Measurements from ENCODE around the gene PDE4B. TPM values are rescaled to one million over a fixed set of nuclear protein-coding genes. Genes with fewer than 3 reads are reported as not detected.

PDE4B gene
- total RNA-seq, 1 donor from 2014 or later = 3.8 TPM

DNA sequence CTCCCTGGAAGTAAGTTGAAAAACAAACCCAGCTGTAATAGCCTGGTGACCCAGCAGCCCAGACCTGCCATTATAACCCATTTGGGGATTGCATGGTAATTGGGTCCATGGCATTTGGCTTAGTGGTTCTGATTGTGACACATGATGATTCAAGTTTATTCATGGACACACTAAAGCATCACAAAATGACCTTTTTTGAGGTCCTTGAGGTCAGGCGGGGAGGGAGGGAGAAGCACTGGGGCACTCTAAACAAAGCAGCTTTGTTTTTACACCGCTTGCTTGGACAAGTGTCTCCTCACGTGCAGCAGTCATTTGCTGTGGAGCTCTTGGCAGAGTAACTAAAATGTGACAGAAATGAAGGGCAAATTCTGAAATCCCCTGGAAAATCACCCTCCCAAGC, 500.2 kb downstream of the PDE4B start:
- DNase-seq (ENCODE audit: low read depth) = no peak
- H3K4me3 ChIP-seq (ENCODE audit: low read depth, low read length) = no peak overlapping the region
- TF ChIP-seq, protein P1, sequence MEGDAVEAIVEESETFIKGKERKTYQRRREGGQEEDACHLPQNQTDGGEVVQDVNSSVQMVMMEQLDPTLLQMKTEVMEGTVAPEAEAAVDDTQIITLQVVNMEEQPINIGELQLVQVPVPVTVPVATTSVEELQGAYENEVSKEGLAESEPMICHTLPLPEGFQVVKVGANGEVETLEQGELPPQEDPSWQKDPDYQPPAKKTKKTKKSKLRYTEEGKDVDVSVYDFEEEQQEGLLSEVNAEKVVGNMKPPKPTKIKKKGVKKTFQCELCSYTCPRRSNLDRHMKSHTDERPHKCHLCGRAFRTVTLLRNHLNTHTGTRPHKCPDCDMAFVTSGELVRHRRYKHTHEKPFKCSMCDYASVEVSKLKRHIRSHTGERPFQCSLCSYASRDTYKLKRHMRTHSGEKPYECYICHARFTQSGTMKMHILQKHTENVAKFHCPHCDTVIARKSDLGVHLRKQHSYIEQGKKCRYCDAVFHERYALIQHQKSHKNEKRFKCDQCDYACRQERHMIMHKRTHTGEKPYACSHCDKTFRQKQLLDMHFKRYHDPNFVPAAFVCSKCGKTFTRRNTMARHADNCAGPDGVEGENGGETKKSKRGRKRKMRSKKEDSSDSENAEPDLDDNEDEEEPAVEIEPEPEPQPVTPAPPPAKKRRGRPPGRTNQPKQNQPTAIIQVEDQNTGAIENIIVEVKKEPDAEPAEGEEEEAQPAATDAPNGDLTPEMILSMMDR (conservative IDR thresholded peaks at IDR 0.05; ENCODE audit: low read depth, low read length) = no peak

DNA sequence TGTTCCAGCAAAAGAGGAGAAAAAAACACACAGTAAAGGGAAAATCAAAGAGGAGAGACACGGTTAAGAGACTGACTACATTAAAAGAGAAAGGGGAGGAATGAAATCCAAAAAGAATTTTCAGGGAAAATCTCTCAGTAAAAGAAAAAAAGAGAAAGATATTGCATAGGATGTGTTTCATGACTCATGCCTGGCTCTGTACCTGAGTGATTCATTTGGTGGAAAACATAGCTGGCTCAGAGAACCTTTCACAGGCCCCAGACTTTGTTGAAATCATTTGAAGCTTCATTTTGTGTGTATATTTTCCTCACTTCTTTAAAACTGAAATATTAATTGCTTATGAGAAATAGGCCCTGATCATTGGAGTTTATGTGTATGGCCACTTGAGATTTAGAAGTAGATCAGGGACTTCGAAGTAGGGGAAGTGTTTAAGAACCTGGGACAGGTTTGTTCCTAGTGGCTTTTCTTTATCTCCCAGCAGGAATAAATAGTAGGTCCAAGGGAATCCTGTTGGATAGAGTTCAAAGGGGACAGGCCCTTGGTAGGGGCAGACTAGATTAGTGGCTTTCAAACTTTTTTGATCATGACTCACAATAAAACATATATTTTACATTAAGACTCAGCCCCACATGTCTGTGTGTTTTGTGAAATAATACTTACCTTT, 502.1 kb downstream of the PDE4B start:
- TF ChIP-seq, protein P1 (conservative IDR thresholded peaks at IDR 0.05; ENCODE audit: low read depth, low read length) = no peak
- no peak overlapping the region for H3K4me3 ChIP-seq (ENCODE audit: low read depth, low read length)
- DNase-seq (ENCODE audit: low read depth) = peak; percentile 23

DNA sequence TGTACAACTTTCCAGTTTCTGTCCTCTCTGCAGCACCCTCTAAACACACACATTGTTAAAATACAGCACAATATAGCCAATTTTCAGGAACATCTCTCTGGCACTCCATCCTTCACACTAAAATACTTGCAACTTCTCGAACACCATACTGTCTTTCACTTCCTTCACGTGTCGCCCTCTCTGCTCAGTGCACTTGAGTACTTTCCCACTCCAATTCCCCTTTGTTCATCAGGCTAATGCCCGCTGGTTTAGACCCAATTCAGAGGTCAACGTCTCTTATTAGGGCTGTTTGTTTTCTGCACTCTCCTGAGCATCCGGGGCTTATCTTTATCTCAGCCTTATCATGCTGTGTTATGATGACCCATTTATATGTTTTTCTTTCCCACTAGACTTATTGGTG, 503.1 kb downstream of the PDE4B start:
- TF ChIP-seq, protein P1 (conservative IDR thresholded peaks at IDR 0.05; ENCODE audit: low read depth, low read length) = no peak
- no peak overlapping the region for H3K4me3 ChIP-seq (ENCODE audit: low read depth, low read length)
- DNase-seq (ENCODE audit: low read depth) = no peak

DNA sequence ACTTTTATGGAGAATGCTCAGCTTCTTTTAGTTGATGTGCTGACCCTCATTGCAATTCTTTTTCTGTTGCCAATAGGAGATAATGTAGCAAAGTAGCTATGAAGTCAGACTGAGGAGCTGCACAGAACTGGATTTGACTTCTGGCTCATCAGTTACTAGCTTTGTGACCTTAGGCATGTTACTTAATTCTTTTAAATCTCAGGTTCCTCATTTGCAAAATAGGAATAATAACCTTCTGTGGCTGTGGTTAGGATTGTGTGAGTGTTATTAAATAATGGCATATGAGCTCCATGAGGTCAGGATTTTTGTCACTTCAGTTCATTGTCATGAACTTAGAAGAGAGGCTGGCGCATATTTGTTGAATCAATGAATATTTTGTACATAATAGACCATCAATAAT, 503.7 kb downstream of the PDE4B start:
- no peak overlapping the region for H3K4me3 ChIP-seq (ENCODE audit: low read depth, low read length)
- TF ChIP-seq, protein P1 (conservative IDR thresholded peaks at IDR 0.05; ENCODE audit: low read depth, low read length) = no peak
- DNase-seq (ENCODE audit: low read depth) = no peak

GRCh38 chr1:66296951-66297350, 504.3 kb downstream of the PDE4B start:
- no peak overlapping the region for H3K4me3 ChIP-seq (ENCODE audit: low read depth, low read length)
- TF ChIP-seq, protein P1 (conservative IDR thresholded peaks at IDR 0.05; ENCODE audit: low read depth, low read length) = no peak
- no peak for DNase-seq (ENCODE audit: low read depth)

GRCh38 chr1:66298464-66298863, 505.8 kb downstream of the PDE4B start:
- TF ChIP-seq, protein P1 (conservative IDR thresholded peaks at IDR 0.05; ENCODE audit: low read depth, low read length) = no peak
- no peak overlapping the region for H3K4me3 ChIP-seq (ENCODE audit: low read depth, low read length)
- DNase-seq (ENCODE audit: low read depth) = no peak

Measured in epithelial cell of proximal tubule (primary cell).